ENCODE data around the gene MBD2. TPM values are rescaled to one million over a fixed set of nuclear protein-coding genes. Genes with fewer than 3 reads are reported as not detected.

The MBD2 gene
- total and polyA plus RNA-seq, 2 of the 8 experiments (the other 6 are each of a cell fraction or from before 2014, with no cell fraction given): 36.2 to 52.7 TPM

- peaks cover 0 to 6% (median 0%) of the 10 kb centered on the region in 4 experiments; a peak in 3 of 7 replicates for H3K4me1 ChIP-seq (replicated peaks in 1 of 4; ENCODE audit: control insufficient read depth in 3 of 4, insufficient read depth in 4 of 4, low read length in 3 of 4)
- H2BK5ac ChIP-seq (ENCODE audit: low read depth, low read length): peak overlapping the region; percentile 91
- peak overlapping the region; percentile 68; the same call in 1 of the 2 replicates for H2AFZ ChIP-seq (ENCODE audit: low read length)
- 15% methylated on average over 27 of the region's 27 CpGs; no CpG with 5 or more reads in 1 of the 2 experiments for WGBS, 2 experiments (ENCODE audit: extremely low coverage in 1 of 2, insufficient coverage in 1 of 2, insufficient read length in 1 of 2, insufficient replicate concordance in 2 of 2, low coverage in 1 of 2, low lambda C conversion rate in 2 of 2, missing lambda C conversion rate in 1 of 2)
- H3K36me3 ChIP-seq (ENCODE audit: control insufficient read depth in 2 of 4, insufficient read depth in 4 of 4, low read length in 3 of 4): peaks cover 0 to 12% (median 0%) of the 10 kb centered on the region in 4 experiments; a peak in 1 of 8 replicates
- no peaks in the 10 kb centered on the region for H4K20me1 ChIP-seq (replicated peaks in 1 of 2; ENCODE audit: control insufficient read depth in 1 of 2, insufficient read depth in 2 of 2, low read length in 2 of 2)
- peak overlapping the region; percentile 87 to 90 for H3K4me2 ChIP-seq (ENCODE audit: insufficient read depth in 1 of 2, low read depth in 2 of 2, low read length in 2 of 2)
- H4K5ac ChIP-seq (ENCODE audit: insufficient read length, low read depth, low read length): peak overlapping the region; percentile 27
- H2BK120ac ChIP-seq (replicated peaks; ENCODE audit: low read depth, low read length): peak overlapping the region; percentile 33
- H3K79me1 ChIP-seq (ENCODE audit: low read depth, low read length): no peaks in the 10 kb centered on the region; the same call in 1 of the 2 replicates
- peak overlapping the region; percentile 85 for H4K91ac ChIP-seq (replicated peaks; ENCODE audit: insufficient read length, low read length)
- H3K27ac ChIP-seq (ENCODE audit: low read depth, low read length): peak overlapping the region; percentile 76
- no peak overlapping the region for H2BK20ac ChIP-seq (ENCODE audit: low read length)
- peak overlapping the region; percentile 63 to 75 (median 70) for H3K4me3 ChIP-seq (ENCODE audit: extremely low read depth in 1 of 4, insufficient read depth in 2 of 4, low read depth in 3 of 4, low read length in 4 of 4)
- no peaks in the 10 kb centered on the region for H3K9me3 ChIP-seq (ENCODE audit: insufficient read depth in 2 of 2, low read depth in 1 of 2, low read length in 1 of 2)
- peak overlapping the region; percentile 75 to 85 (median 79) for H3K9ac ChIP-seq (replicated peaks in 1 of 4; ENCODE audit: extremely low read depth in 1 of 4, low read depth in 3 of 4, low read length in 3 of 4)
- peak overlapping the region; percentile 75 for H3K4ac ChIP-seq (replicated peaks; ENCODE audit: insufficient read length, low read depth, low read length)
- peak overlapping the region; percentile 53 for H2BK12ac ChIP-seq (ENCODE audit: low read depth, low read length)
- DNase-seq (ENCODE audit: low read depth in 1 of 2, low spot score in 2 of 2) (peak in 1 of 2 experiments; percentile 82), FAIRE-seq (peak; percentile 55)
- no peaks in the 10 kb centered on the region for H3K27me3 ChIP-seq (replicated peaks in 1 of 4; ENCODE audit: control insufficient read depth in 3 of 4, extremely low read depth in 1 of 4, insufficient read depth in 3 of 4, low read length in 3 of 4)
- no peak overlapping the region for H3K23ac ChIP-seq (ENCODE audit: insufficient read length)
- no peak overlapping the region for H2AK5ac ChIP-seq (ENCODE audit: low read depth, low read length)
- H4K8ac ChIP-seq (ENCODE audit: extremely low read depth, insufficient read depth, low read length): peak overlapping the region; percentile 99; the same call in 1 of the 2 replicates
- POLR2A ChIA-PET (ENCODE audit: partially characterized antibody): interaction anchor here (0.6 to 4.8 kb wide), 23 partner anchors 9 to 117 kb away, joined by 3 to 27 read pairs (median 4); partner anchors contain the start of genes C18orf54, MBD2 and STARD6
- H3K79me2 ChIP-seq (ENCODE audit: control insufficient read depth in 1 of 2, insufficient read depth in 2 of 2, low read length in 2 of 2): peaks cover 0 to 15% of the 10 kb centered on the region in 2 experiments; a peak in 2 of 4 replicates
- H3K56ac ChIP-seq (replicated peaks; ENCODE audit: insufficient read length, low read depth, low read length): peak overlapping the region; percentile 93
- no peak overlapping the region for H3K14ac ChIP-seq (ENCODE audit: insufficient read length)
- H2BK15ac ChIP-seq (ENCODE audit: low read length): 0 out of 2 replicates have a peak overlapping the region, but pooled peaks have one; percentile 13
- CTCF ChIA-PET (ENCODE audit: partially characterized antibody): interaction anchor here (0.8 to 3.6 kb wide), 18 partner anchors 9 to 144 kb away, joined by 3 to 29 read pairs (median 6); partner anchors contain the start of gene MBD2
- peaks cover 4% of the 10 kb centered on the region; the same call in 1 of the 2 replicates for H3K23me2 ChIP-seq (ENCODE audit: low read depth, low read length)
- peak overlapping the region; percentile 97 for H3K18ac ChIP-seq (ENCODE audit: extremely low read depth, low read length)
- TF ChIP-seq BCL11A (IDR thresholded peaks at IDR 0.05; ENCODE audit: low read depth in 2 of 2, low read length in 2 of 2) (no peak), YY1 (IDR thresholded peaks at IDR 0.05; ENCODE audit: low read depth, low read length) (no peak; the same call in 1 of the 2 replicates), JUND (IDR thresholded peaks at IDR 0.05; ENCODE audit: low read length) (no peak), BACH1 (IDR thresholded peaks at IDR 0.05; ENCODE audit: low read length) (0 out of 2 replicates have a peak, but pooled peaks have one; percentile 15)
These were observed 45.7 kb upstream of the MBD2 start for GRCh38 chr18:54269893-54270844.

All from H1 (cell line).